ENCODE measurements around the gene MINDY1.

The MINDY1 gene

GRCh38 chr1:151006327-151007052 is at the start of gene MINDY1:
Gene MINDY1, minus strand, starts transcription at chr1:151006902. Its CDS starts 4,285 bp downstream, at chr1:151002617.
- in situ Hi-C loops (cut with HindIII; ENCODE audit: low sequenced_read_pairs) = no loop called here

GRCh38 chr1:151056149-151056548 is 49.4 kb upstream of the MINDY1 start:
- in situ Hi-C loops (cut with HindIII; ENCODE audit: low sequenced_read_pairs) = no loop called here

- in situ Hi-C loops (cut with HindIII; ENCODE audit: low sequenced_read_pairs) = no loop called here
These were observed 48.9 kb upstream of the MINDY1 start for GRCh38 chr1:151055581-151055980.

- in situ Hi-C loops (cut with HindIII; ENCODE audit: low sequenced_read_pairs) = no loop called here
These were observed 48.4 kb upstream of the MINDY1 start for GRCh38 chr1:151054971-151055547.

- in situ Hi-C loops (cut with HindIII; ENCODE audit: low sequenced_read_pairs) = no loop called here
These were observed 44.8 kb upstream of the MINDY1 start for GRCh38 chr1:151051356-151052009.

GRCh38 chr1:151050051-151050688 is 43.5 kb upstream of the MINDY1 start:
- in situ Hi-C loops (cut with HindIII; ENCODE audit: low sequenced_read_pairs) = no loop called here

GRCh38 chr1:151049458-151049857 is 42.8 kb upstream of the MINDY1 start:
- in situ Hi-C loops (cut with HindIII; ENCODE audit: low sequenced_read_pairs) = no loop called here

GRCh38 chr1:151048645-151049032 is 41.9 kb upstream of the MINDY1 start:
- in situ Hi-C loops (cut with HindIII; ENCODE audit: low sequenced_read_pairs) = no loop called here

- in situ Hi-C loops (cut with HindIII; ENCODE audit: low sequenced_read_pairs) = no loop called here
These were observed 41.4 kb upstream of the MINDY1 start for GRCh38 chr1:151047925-151048644.

- in situ Hi-C loops (cut with HindIII; ENCODE audit: low sequenced_read_pairs) = no loop called here
These were observed 40.9 kb upstream of the MINDY1 start, which contains the start of gene C1orf56 for GRCh38 chr1:151047591-151047924. Gene C1orf56, plus strand, starts transcription at chr1:151047751. Its CDS starts 97 bp downstream, at chr1:151047848.

GRCh38 chr1:151043163-151043562 is 36.5 kb upstream of the MINDY1 start:
- in situ Hi-C loops (cut with HindIII; ENCODE audit: low sequenced_read_pairs) = no loop called here

- in situ Hi-C loops (cut with HindIII; ENCODE audit: low sequenced_read_pairs) = no loop called here
These were observed 32.8 kb upstream of the MINDY1 start for GRCh38 chr1:151039521-151039920.

GRCh38 chr1:151037032-151037431 is 30.3 kb upstream of the MINDY1 start:
- in situ Hi-C loops (cut with HindIII; ENCODE audit: low sequenced_read_pairs) = no loop called here

GRCh38 chr1:151036356-151036755 is 29.7 kb upstream of the MINDY1 start, which contains the start of gene BNIPL:
Gene BNIPL, plus strand, starts transcription at chr1:151036586. Its CDS starts 140 bp downstream, at chr1:151036726.
- in situ Hi-C loops (cut with HindIII; ENCODE audit: low sequenced_read_pairs) = no loop called here

GRCh38 chr1:151035167-151035566 is 28.5 kb upstream of the MINDY1 start:
- in situ Hi-C loops (cut with HindIII; ENCODE audit: low sequenced_read_pairs) = no loop called here

- in situ Hi-C loops (cut with HindIII; ENCODE audit: low sequenced_read_pairs) = no loop called here
These were observed 25.5 kb upstream of the MINDY1 start for GRCh38 chr1:151032164-151032563.

- in situ Hi-C loops (cut with HindIII; ENCODE audit: low sequenced_read_pairs) = no loop called here
These were observed 19.8 kb upstream of the MINDY1 start for GRCh38 chr1:151026460-151026859.

- in situ Hi-C loops (cut with HindIII; ENCODE audit: low sequenced_read_pairs) = no loop called here
These were observed 17.9 kb upstream of the MINDY1 start for GRCh38 chr1:151024540-151025146.

- in situ Hi-C loops (cut with HindIII; ENCODE audit: low sequenced_read_pairs) = no loop called here
These were observed 6.8 kb upstream of the MINDY1 start for GRCh38 chr1:151013518-151013917.

GRCh38 chr1:151012684-151013471 is 6.2 kb upstream of the MINDY1 start:
- in situ Hi-C loops (cut with HindIII; ENCODE audit: low sequenced_read_pairs) = no loop called here
